WTC11 (cell line): ENCODE results near the gene ASTN2. TPM values are rescaled to one million over a fixed set of nuclear protein-coding genes. Genes with fewer than 3 reads are reported as not detected.

Experiments
- ATAC-seq: fragments of 200-7000 bp; cut with Tn5 transposase; 2 replicates; pipeline ENCODE4 v1.10.0; 2021; ENCODE audit warnings: mild to moderate bottlenecking, moderate library complexity
- CTCF ChIA-PET: fragments of 300-600 bp; sonication (Branson Sonifier 250); formaldehyde crosslinking; loops from one replicate; lab custom pipeline; 2021; ENCODE audit warnings: antibody characterized with exemption; lab: Charles Lee
- POLR2A ChIA-PET: fragments of 350-600 bp; sonication (Branson Sonifier 250); formaldehyde crosslinking; loops from one replicate; lab custom pipeline; 2021; ENCODE audit warnings: antibody characterized with exemption; lab: Charles Lee
- DNase-seq: peaks from one replicate; pipeline ENCODE4 v3.0.0; 2021; ENCODE audit warnings: low spot score
- H3K27ac Mint-ChIP-seq: 2 replicates; pipeline ENCODE4 v1.8.0; 2021; ENCODE audit warnings: mixed read lengths
- H3K27me3 Mint-ChIP-seq: 2 replicates; pipeline ENCODE4 v1.8.0; 2021; ENCODE audit warnings: low read depth, mild to moderate bottlenecking, moderate library complexity, mixed read lengths
- H3K36me3 Mint-ChIP-seq: 2 replicates; pipeline ENCODE4 v1.8.0; 2021; ENCODE audit warnings: mixed read lengths
- H3K4me1 Mint-ChIP-seq: 2 replicates; pipeline ENCODE4 v1.8.0; 2022; ENCODE audit warnings: mixed read lengths
- H3K4me3 Mint-ChIP-seq: 2 replicates; pipeline ENCODE4 v1.8.0; 2021; ENCODE audit warnings: mild to moderate bottlenecking, moderate library complexity, mixed read lengths
- H3K9me3 Mint-ChIP-seq: 2 replicates; pipeline ENCODE4 v1.8.0; 2021; ENCODE audit warnings: mixed read lengths
- AFF4 ChIP-seq: sonication (generic); formaldehyde crosslinking; IDR thresholded peaks from 2 replicates; pipeline ENCODE4 v1.8.1; 2023; ENCODE audit warnings: mild to moderate bottlenecking, missing genetic modification reagents, borderline replicate concordance
- ARID4B ChIP-seq: sonication (generic); formaldehyde crosslinking; IDR thresholded peaks from 2 replicates; pipeline ENCODE4 v1.8.0; 2023; ENCODE audit warnings: missing genetic modification reagents, mild to moderate bottlenecking, borderline replicate concordance
- CBFB ChIP-seq: sonication (generic); formaldehyde crosslinking; IDR thresholded peaks from 2 replicates; pipeline ENCODE4 v1.8.1; 2022; ENCODE audit warnings: mild to moderate bottlenecking, low read depth, missing genetic modification reagents
- CDX4 ChIP-seq: fragments of 250-450 bp; sonication (Bioruptor Pico); IDR thresholded peaks from 2 replicates; pipeline ENCODE4 v1.9.0; 2021; ENCODE audit warnings: moderate library complexity, mild to moderate bottlenecking, inconsistent platforms, borderline replicate concordance
- ETV6 ChIP-seq: sonication (generic); formaldehyde crosslinking; IDR thresholded peaks from 2 replicates; pipeline ENCODE4 v1.8.1; 2022; ENCODE audit warnings: mild to moderate bottlenecking, missing genetic modification reagents
- GABPB1 ChIP-seq: sonication (generic); formaldehyde crosslinking; IDR thresholded peaks from 2 replicates; pipeline ENCODE4 v1.8.1; 2023; ENCODE audit warnings: mild to moderate bottlenecking, missing genetic modification reagents
- GRHL2 ChIP-seq: fragments of 250-450 bp; sonication (Bioruptor Pico); IDR thresholded peaks from 2 replicates; pipeline ENCODE4 v1.8.0; 2022; ENCODE audit warnings: mild to moderate bottlenecking, moderate library complexity; ENCODE audit not compliant: insufficient replicate concordance, severe bottlenecking
- MAX ChIP-seq: sonication (generic); formaldehyde crosslinking; IDR thresholded peaks from 2 replicates; pipeline ENCODE4 v1.8.0; 2022; ENCODE audit warnings: mild to moderate bottlenecking, missing genetic modification reagents
- NR1H2 ChIP-seq: sonication (generic); formaldehyde crosslinking; IDR thresholded peaks from 2 replicates; pipeline ENCODE4 v1.9.0; 2021; ENCODE audit warnings: mild to moderate bottlenecking, moderate library complexity, missing genetic modification reagents
- OVOL2 ChIP-seq: fragments of 250-450 bp; sonication (Bioruptor Pico); IDR thresholded peaks from 2 replicates; pipeline ENCODE4 v1.9.0; 2021; ENCODE audit warnings: mild to moderate bottlenecking, borderline replicate concordance
- PRRX2 ChIP-seq: fragments of 250-450 bp; sonication (Bioruptor Pico); IDR thresholded peaks from 2 replicates; pipeline ENCODE4 v1.8.0; 2021; ENCODE audit warnings: mild to moderate bottlenecking
- RELA ChIP-seq: sonication (generic); formaldehyde crosslinking; IDR thresholded peaks from 2 replicates; pipeline ENCODE4 v1.8.1; 2022; ENCODE audit warnings: missing genetic modification reagents, mild to moderate bottlenecking, borderline replicate concordance
- STAT6 ChIP-seq: sonication (generic); formaldehyde crosslinking; conservative IDR thresholded peaks from 2 replicates; pipeline ENCODE4 v1.8.1; 2023; ENCODE audit warnings: mild to moderate bottlenecking, low read depth, missing genetic modification reagents, moderate library complexity
- TP53 ChIP-seq: sonication (generic); formaldehyde crosslinking; IDR thresholded peaks from 2 replicates; pipeline ENCODE4 v1.8.1; 2023; ENCODE audit warnings: mild to moderate bottlenecking, missing genetic modification reagents
- ZMAT4 ChIP-seq: fragments of 250-450 bp; sonication (Bioruptor Pico); IDR thresholded peaks from 2 replicates; pipeline ENCODE4 v1.9.0; 2021; ENCODE audit warnings: mild to moderate bottlenecking
- ZNF219 ChIP-seq: sonication (generic); formaldehyde crosslinking; IDR thresholded peaks from 2 replicates; pipeline ENCODE4 v1.8.0; 2023; ENCODE audit warnings: missing genetic modification reagents, mild to moderate bottlenecking, borderline replicate concordance
- ZNF281 ChIP-seq: sonication (generic); formaldehyde crosslinking; IDR thresholded peaks from 2 replicates; pipeline ENCODE4 v1.8.0; 2023; ENCODE audit warnings: mild to moderate bottlenecking, missing genetic modification reagents
- ZNF512 ChIP-seq: sonication (generic); formaldehyde crosslinking; IDR thresholded peaks from 2 replicates; pipeline ENCODE4 v1.8.1; 2022; ENCODE audit warnings: missing genetic modification reagents, borderline replicate concordance
- ZSCAN18 ChIP-seq: fragments of 250-450 bp; sonication (Bioruptor Pico); IDR thresholded peaks from 2 replicates; pipeline ENCODE4 v2.1.2; 2022; ENCODE audit warnings: mild to moderate bottlenecking, moderate library complexity
- total RNA-seq: library from RNA; stranded (reverse); gene quantifications from 3 replicates; pipeline ENCODE4 v1.2.3, GENCODE V29; 2021

Gene ASTN2
- total RNA-seq, 1 experiment from 2014 or later = 16.2 TPM

GRCh38 chr9:117249799-117250198 lies 165.1 kb downstream of the ASTN2 start:
- POLR2A ChIA-PET = no interaction called here
- no peak for TF ChIP-seq RELA (CRISPR knock-in tag)
- no peak for TF ChIP-seq ZSCAN18 (CRISPR knock-in tag)
- TF ChIP-seq AFF4 = no peak
- TF ChIP-seq GRHL2 (CRISPR knock-in tag) = no peak
- TF ChIP-seq CDX4 = no peak
- TF ChIP-seq ZNF512 (CRISPR knock-in tag) = no peak
- TF ChIP-seq ARID4B (CRISPR knock-in tag) = no peak
- TF ChIP-seq TP53 (CRISPR knock-in tag) = no peak
- no peak for TF ChIP-seq ETV6 (CRISPR knock-in tag)
- no peak for TF ChIP-seq PRRX2 (CRISPR knock-in tag)
- TF ChIP-seq STAT6 (CRISPR knock-in tag) = no peak
- no peak for TF ChIP-seq ZNF219
- no peak for TF ChIP-seq OVOL2
- no peak for TF ChIP-seq MAX (CRISPR knock-in tag)
- TF ChIP-seq GABPB1 (CRISPR knock-in tag) = no peak
- no peak for TF ChIP-seq ZMAT4 (CRISPR knock-in tag)
- no peak for TF ChIP-seq NR1H2 (CRISPR knock-in tag)
- no peak for TF ChIP-seq ZNF281 (CRISPR knock-in tag)
- no peak for TF ChIP-seq CBFB
- Mint-ChIP-seq H3K4me3 (no peak overlapping the region), H3K9me3 (no peaks in the 10 kb centered on the region), H3K27ac (no peak overlapping the region), H3K27me3 (no peaks in the 10 kb centered on the region), H3K4me1 (no peaks in the 10 kb centered on the region), H3K36me3 (no peaks in the 10 kb centered on the region)
- CTCF ChIA-PET = no interaction called here
- ATAC-seq (no peak), DNase-seq (no peak)
